ENCODE measurements around the gene C22orf39.

Gene C22orf39

GRCh38 chr22:19394274-19395050 is 53.0 kb downstream of the C22orf39 start:
- no peak overlapping the region for H3K4me3 ChIP-seq (ENCODE audit: control insufficient read depth in 1 of 7, extremely low read depth in 1 of 7, insufficient read depth in 4 of 7, low read depth in 2 of 7, low read length in 6 of 7)
- H3K36me3 ChIP-seq (ENCODE audit: control insufficient read depth in 4 of 4, insufficient read depth in 4 of 4, low read length in 3 of 4), result peaks cover 28 to 88% (median 65%) of the 10 kb centered on the region in 4 experiments
- H3K27me3 ChIP-seq (replicated peaks in 2 of 5; ENCODE audit: control insufficient read depth in 4 of 5, insufficient read depth in 5 of 5, low read length in 4 of 5), result no peaks in the 10 kb centered on the region
- H3K27ac ChIP-seq (ENCODE audit: insufficient read depth in 1 of 2, low read depth in 1 of 2, low read length in 2 of 2, poor library complexity in 1 of 2, severe bottlenecking in 2 of 2), result no peak overlapping the region
- 96% methylated on average over 6 of the region's 8 CpGs for WGBS (ENCODE audit: insufficient coverage)
- no peaks in the 10 kb centered on the region for H3K4me1 ChIP-seq (ENCODE audit: control extremely low read depth in 1 of 4, control insufficient read depth in 4 of 4, insufficient read depth in 4 of 4, low read length in 3 of 4)
- H3K9me3 ChIP-seq (ENCODE audit: control extremely low read depth in 1 of 5, control insufficient read depth in 4 of 5, insufficient read depth in 2 of 5, low read depth in 1 of 5, low read length in 4 of 5), result no peaks in the 10 kb centered on the region
- CTCF ChIA-PET, result interaction anchor here (1.2 to 1.7 kb wide), 6 partner anchors 9 to 238 kb away, joined by 3 to 4 read pairs (median 4); no protein-coding TSS in a partner anchor
- POLR2A ChIA-PET, result no interaction called here
- DNase-seq, result no peak

GRCh38 chr22:19393704-19394103 is 53.8 kb downstream of the C22orf39 start:
- Histone ChIP-seq H3K4me3 (ENCODE audit: control insufficient read depth in 1 of 7, extremely low read depth in 1 of 7, insufficient read depth in 4 of 7, low read depth in 2 of 7, low read length in 6 of 7) (no peak overlapping the region), H3K4me1 (ENCODE audit: control extremely low read depth in 1 of 4, control insufficient read depth in 4 of 4, insufficient read depth in 4 of 4, low read length in 3 of 4) (no peaks in the 10 kb centered on the region), H3K27me3 (replicated peaks in 2 of 5; ENCODE audit: control insufficient read depth in 4 of 5, insufficient read depth in 5 of 5, low read length in 4 of 5) (no peaks in the 10 kb centered on the region), H3K36me3 (ENCODE audit: control insufficient read depth in 4 of 4, insufficient read depth in 4 of 4, low read length in 3 of 4) (peaks cover 26 to 91% (median 68%) of the 10 kb centered on the region in 4 experiments), H3K27ac (ENCODE audit: insufficient read depth in 1 of 2, low read depth in 1 of 2, low read length in 2 of 2, poor library complexity in 1 of 2, severe bottlenecking in 2 of 2) (no peak overlapping the region), H3K9me3 (ENCODE audit: control extremely low read depth in 1 of 5, control insufficient read depth in 4 of 5, insufficient read depth in 2 of 5, low read depth in 1 of 5, low read length in 4 of 5) (no peaks in the 10 kb centered on the region)
- ChIA-PET POLR2A (no interaction called here), CTCF (interaction anchor here (1.2 to 1.7 kb wide), 5 partner anchors 9 to 238 kb away, joined by 3 to 4 read pairs (median 4); no protein-coding TSS in a partner anchor)
- no peak for DNase-seq
- WGBS (ENCODE audit: insufficient coverage), result 90% methylated on average over 5 of the region's 5 CpGs
